NT2/D1 (cell line): ENCODE measurements around the gene DNAJC1.

Experiments
- SUZ12 ChIP-seq: IDR thresholded peaks from 2 replicates; pipeline ENCODE4 v1.6.1; 2011; ENCODE audit not compliant: insufficient read length, insufficient read depth; ENCODE audit errors: extremely low read depth
- YY1 ChIP-seq: IDR thresholded peaks from 2 replicates; pipeline ENCODE4 v1.6.1; 2011; ENCODE audit not compliant: insufficient read length, insufficient read depth
- ZNF274 ChIP-seq: IDR thresholded peaks from 2 replicates; pipeline ENCODE4 v1.6.1; 2011; ENCODE audit warnings: mild to moderate bottlenecking, low read depth, low read length

DNA sequence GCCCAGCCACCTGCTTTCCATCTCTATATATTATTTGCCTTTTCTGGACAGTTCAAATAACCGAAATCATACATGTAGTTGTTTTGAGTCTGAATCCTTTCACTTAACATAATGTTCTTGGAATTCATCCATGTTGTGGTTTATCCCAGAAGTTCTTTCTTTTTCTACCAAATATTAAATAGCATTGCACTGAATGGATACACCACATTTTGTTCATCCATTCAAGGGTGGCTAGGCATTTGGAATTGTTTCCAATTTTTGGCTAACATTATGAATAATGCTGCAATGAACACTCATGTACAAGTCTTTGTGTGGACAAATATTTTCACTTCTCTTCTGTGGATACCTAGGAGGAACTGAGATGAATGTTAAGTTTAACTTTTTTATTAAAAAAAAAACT, 18.0 kb downstream of the DNAJC1 start:
- no peak for TF ChIP-seq ZNF274
- no peak for TF ChIP-seq SUZ12
- no peak for TF ChIP-seq YY1
